ENCODE data around the gene GPATCH1. TPM values are rescaled to one million over a fixed set of nuclear protein-coding genes. Genes with fewer than 3 reads are reported as not detected.

Gene GPATCH1
- polyA plus RNA-seq, 2 donors: 4.3 to 5.2 TPM

GRCh38 chr19:33062902-33063301 is 18.1 kb upstream of the GPATCH1 start:
- no peak overlapping the region for H3K27ac ChIP-seq (ENCODE audit: low read depth in 2 of 2, low read length in 1 of 2)
- H3K4me1 ChIP-seq (ENCODE audit: control insufficient read depth in 2 of 2, insufficient read depth in 2 of 2, low read length in 1 of 2): peaks cover 3 to 5% of the 10 kb centered on the region in 2 donors
- no peaks in the 10 kb centered on the region for H3K9me3 ChIP-seq (ENCODE audit: control insufficient read depth in 2 of 2, insufficient read depth in 1 of 2, low read depth in 1 of 2, low read length in 1 of 2)
- WGBS, 2 donors: 73 to 85% methylated on average over 5 of the region's 5 CpGs
- H3K27me3 ChIP-seq (ENCODE audit: control insufficient read depth in 1 of 2, insufficient read depth in 2 of 2, low read length in 2 of 2): peaks cover 0 to 3% of the 10 kb centered on the region in 2 donors
- H3K36me3 ChIP-seq (ENCODE audit: control insufficient read depth in 2 of 2, insufficient read depth in 2 of 2, low read length in 1 of 2): no peaks in the 10 kb centered on the region
- no peak overlapping the region for H3K4me3 ChIP-seq (ENCODE audit: low read depth in 1 of 2, low read length in 2 of 2)

- Histone ChIP-seq H3K4me3 (ENCODE audit: low read depth in 1 of 2, low read length in 2 of 2) (no peak overlapping the region), H3K9me3 (ENCODE audit: control insufficient read depth in 2 of 2, insufficient read depth in 1 of 2, low read depth in 1 of 2, low read length in 1 of 2) (no peaks in the 10 kb centered on the region), H3K36me3 (ENCODE audit: control insufficient read depth in 2 of 2, insufficient read depth in 2 of 2, low read length in 1 of 2) (no peaks in the 10 kb centered on the region), H3K4me1 (ENCODE audit: control insufficient read depth in 2 of 2, insufficient read depth in 2 of 2, low read length in 1 of 2) (peaks cover 3 to 5% of the 10 kb centered on the region in 2 donors), H3K27me3 (ENCODE audit: control insufficient read depth in 1 of 2, insufficient read depth in 2 of 2, low read length in 2 of 2) (peaks cover 0 to 3% of the 10 kb centered on the region in 2 donors), H3K27ac (ENCODE audit: low read depth in 2 of 2, low read length in 1 of 2) (no peak overlapping the region)
- WGBS, 2 donors: 4 to 9% methylated on average over 7 of the region's 7 CpGs
These were observed 17.6 kb upstream of the GPATCH1 start for GRCh38 chr19:33063356-33063752.

- H3K9me3 ChIP-seq (ENCODE audit: control insufficient read depth in 2 of 2, insufficient read depth in 1 of 2, low read depth in 1 of 2, low read length in 1 of 2): no peaks in the 10 kb centered on the region
- peaks cover 3 to 5% of the 10 kb centered on the region in 2 donors for H3K4me1 ChIP-seq (ENCODE audit: control insufficient read depth in 2 of 2, insufficient read depth in 2 of 2, low read length in 1 of 2)
- no peak overlapping the region for H3K27ac ChIP-seq (ENCODE audit: low read depth in 2 of 2, low read length in 1 of 2)
- H3K4me3 ChIP-seq (ENCODE audit: low read depth in 1 of 2, low read length in 2 of 2): peak overlapping the region; percentile 33 to 53
- whole genome bisulfite sequencing, 2 donors: 2 to 5% methylated on average over 48 to 56 of the region's 56 CpGs
- H3K36me3 ChIP-seq (ENCODE audit: control insufficient read depth in 2 of 2, insufficient read depth in 2 of 2, low read length in 1 of 2): no peaks in the 10 kb centered on the region
- H3K27me3 ChIP-seq (ENCODE audit: control insufficient read depth in 1 of 2, insufficient read depth in 2 of 2, low read length in 2 of 2): peaks cover 0 to 3% of the 10 kb centered on the region in 2 donors
These were observed 17.1 kb upstream of the GPATCH1 start for GRCh38 chr19:33063753-33064457.

- Histone ChIP-seq H3K36me3 (ENCODE audit: control insufficient read depth in 2 of 2, insufficient read depth in 2 of 2, low read length in 1 of 2) (no peaks in the 10 kb centered on the region), H3K27me3 (ENCODE audit: control insufficient read depth in 1 of 2, insufficient read depth in 2 of 2, low read length in 2 of 2) (peaks cover 0 to 3% of the 10 kb centered on the region in 2 donors), H3K9me3 (ENCODE audit: control insufficient read depth in 2 of 2, insufficient read depth in 1 of 2, low read depth in 1 of 2, low read length in 1 of 2) (no peaks in the 10 kb centered on the region), H3K27ac (ENCODE audit: low read depth in 2 of 2, low read length in 1 of 2) (no peak overlapping the region), H3K4me3 (ENCODE audit: low read depth in 1 of 2, low read length in 2 of 2) (peak overlapping the region; percentile 33 to 53), H3K4me1 (ENCODE audit: control insufficient read depth in 2 of 2, insufficient read depth in 2 of 2, low read length in 1 of 2) (peaks cover 3 to 5% of the 10 kb centered on the region in 2 donors)
- WGBS, 2 donors: 1 to 2% methylated on average over 21 to 35 of the region's 35 CpGs
These were observed 16.6 kb upstream of the GPATCH1 start for GRCh38 chr19:33064458-33064791.

- H3K4me1 ChIP-seq (ENCODE audit: control insufficient read depth in 2 of 2, insufficient read depth in 2 of 2, low read length in 1 of 2): peaks cover 3 to 5% of the 10 kb centered on the region in 2 donors
- H3K27me3 ChIP-seq (ENCODE audit: control insufficient read depth in 1 of 2, insufficient read depth in 2 of 2, low read length in 2 of 2): peaks cover 0 to 3% of the 10 kb centered on the region in 2 donors
- H3K36me3 ChIP-seq (ENCODE audit: control insufficient read depth in 2 of 2, insufficient read depth in 2 of 2, low read length in 1 of 2): no peaks in the 10 kb centered on the region
- 6 to 7% methylated on average over 79 to 85 of the region's 86 CpGs for WGBS, 2 donors
- H3K27ac ChIP-seq (ENCODE audit: low read depth in 2 of 2, low read length in 1 of 2): no peak within 1 kb of the TSS
- H3K9me3 ChIP-seq (ENCODE audit: control insufficient read depth in 2 of 2, insufficient read depth in 1 of 2, low read depth in 1 of 2, low read length in 1 of 2): no peaks in the 10 kb centered on the region
- peak within 1 kb of the TSS; percentile 33 to 53 for H3K4me3 ChIP-seq (ENCODE audit: low read depth in 1 of 2, low read length in 2 of 2)
These were observed 16.0 kb upstream of the GPATCH1 start, which contains the start of gene RHPN2 for GRCh38 chr19:33064792-33065550. TSS of gene RHPN2 (minus strand) at chr19:33064888. CDS start at chr19:33064852, 36 bp downstream.

- Histone ChIP-seq H3K4me1 (ENCODE audit: control insufficient read depth in 2 of 2, insufficient read depth in 2 of 2, low read length in 1 of 2) (peaks cover 3 to 5% of the 10 kb centered on the region in 2 donors), H3K36me3 (ENCODE audit: control insufficient read depth in 2 of 2, insufficient read depth in 2 of 2, low read length in 1 of 2) (no peaks in the 10 kb centered on the region), H3K27ac (ENCODE audit: low read depth in 2 of 2, low read length in 1 of 2) (no peak overlapping the region), H3K27me3 (ENCODE audit: control insufficient read depth in 1 of 2, insufficient read depth in 2 of 2, low read length in 2 of 2) (peaks cover 0 to 3% of the 10 kb centered on the region in 2 donors), H3K4me3 (ENCODE audit: low read depth in 1 of 2, low read length in 2 of 2) (no peak overlapping the region), H3K9me3 (ENCODE audit: control insufficient read depth in 2 of 2, insufficient read depth in 1 of 2, low read depth in 1 of 2, low read length in 1 of 2) (no peaks in the 10 kb centered on the region)
- 80 to 87% methylated on average over 16 to 18 of the region's 18 CpGs for whole genome bisulfite sequencing, 2 donors
These were observed 14.4 kb upstream of the GPATCH1 start for GRCh38 chr19:33066543-33066942.

- peaks cover 3 to 5% of the 10 kb centered on the region in 2 donors for H3K4me1 ChIP-seq (ENCODE audit: control insufficient read depth in 2 of 2, insufficient read depth in 2 of 2, low read length in 1 of 2)
- H3K9me3 ChIP-seq (ENCODE audit: control insufficient read depth in 2 of 2, insufficient read depth in 1 of 2, low read depth in 1 of 2, low read length in 1 of 2): no peaks in the 10 kb centered on the region
- no peak overlapping the region for H3K4me3 ChIP-seq (ENCODE audit: low read depth in 1 of 2, low read length in 2 of 2)
- H3K27me3 ChIP-seq (ENCODE audit: control insufficient read depth in 1 of 2, insufficient read depth in 2 of 2, low read length in 2 of 2): peaks cover 0 to 3% of the 10 kb centered on the region in 2 donors
- no peaks in the 10 kb centered on the region for H3K36me3 ChIP-seq (ENCODE audit: control insufficient read depth in 2 of 2, insufficient read depth in 2 of 2, low read length in 1 of 2)
- 60 to 61% methylated on average over 8 of the region's 8 CpGs for WGBS, 2 donors
- H3K27ac ChIP-seq (ENCODE audit: low read depth in 2 of 2, low read length in 1 of 2): no peak overlapping the region
These were observed 13.9 kb upstream of the GPATCH1 start for GRCh38 chr19:33067121-33067520.

GRCh38 chr19:33071887-33072286 is 9.1 kb upstream of the GPATCH1 start:
- Histone ChIP-seq H3K36me3 (ENCODE audit: control insufficient read depth in 2 of 2, insufficient read depth in 2 of 2, low read length in 1 of 2) (no peaks in the 10 kb centered on the region), H3K4me3 (ENCODE audit: low read depth in 1 of 2, low read length in 2 of 2) (no peak overlapping the region), H3K27ac (ENCODE audit: low read depth in 2 of 2, low read length in 1 of 2) (no peak overlapping the region), H3K4me1 (ENCODE audit: control insufficient read depth in 2 of 2, insufficient read depth in 2 of 2, low read length in 1 of 2) (no peaks in the 10 kb centered on the region), H3K9me3 (ENCODE audit: control insufficient read depth in 2 of 2, insufficient read depth in 1 of 2, low read depth in 1 of 2, low read length in 1 of 2) (no peaks in the 10 kb centered on the region), H3K27me3 (ENCODE audit: control insufficient read depth in 1 of 2, insufficient read depth in 2 of 2, low read length in 2 of 2) (no peaks in the 10 kb centered on the region)
- WGBS, 2 donors: 73% methylated on average over 7 of the region's 7 CpGs

GRCh38 chr19:33075519-33075918 is 5.5 kb upstream of the GPATCH1 start:
- H3K9me3 ChIP-seq (ENCODE audit: control insufficient read depth in 2 of 2, insufficient read depth in 1 of 2, low read depth in 1 of 2, low read length in 1 of 2): no peaks in the 10 kb centered on the region
- no peak overlapping the region for H3K27ac ChIP-seq (ENCODE audit: low read depth in 2 of 2, low read length in 1 of 2)
- H3K27me3 ChIP-seq (ENCODE audit: control insufficient read depth in 1 of 2, insufficient read depth in 2 of 2, low read length in 2 of 2): no peaks in the 10 kb centered on the region
- H3K4me1 ChIP-seq (ENCODE audit: control insufficient read depth in 2 of 2, insufficient read depth in 2 of 2, low read length in 1 of 2): peaks cover 0 to 2% of the 10 kb centered on the region in 2 donors
- H3K4me3 ChIP-seq (ENCODE audit: low read depth in 1 of 2, low read length in 2 of 2): no peak overlapping the region
- WGBS, 2 donors: 75 to 87% methylated on average over 2 of the region's 2 CpGs
- no peaks in the 10 kb centered on the region for H3K36me3 ChIP-seq (ENCODE audit: control insufficient read depth in 2 of 2, insufficient read depth in 2 of 2, low read length in 1 of 2)
